NB4 (cell line): ENCODE data around the gene ANKRD11.

Experiments used
- CTCF ChIP-seq: IDR thresholded peaks from one replicate; pipeline ENCODE4 v1.5.1; 2012; ENCODE audit warnings: low read depth, low read length
- POLR2A ChIP-seq: IDR thresholded peaks from 2 replicates; pipeline ENCODE4 v1.6.1; 2011; ENCODE audit warnings: mild to moderate bottlenecking; ENCODE audit not compliant: insufficient read length; ENCODE audit errors: extremely low read depth
- TF ChIP-seq, protein P1 (sequence below): IDR thresholded peaks from 2 replicates; pipeline ENCODE4 v1.6.1; 2011; ENCODE audit warnings: low read depth, low read length

DNA sequence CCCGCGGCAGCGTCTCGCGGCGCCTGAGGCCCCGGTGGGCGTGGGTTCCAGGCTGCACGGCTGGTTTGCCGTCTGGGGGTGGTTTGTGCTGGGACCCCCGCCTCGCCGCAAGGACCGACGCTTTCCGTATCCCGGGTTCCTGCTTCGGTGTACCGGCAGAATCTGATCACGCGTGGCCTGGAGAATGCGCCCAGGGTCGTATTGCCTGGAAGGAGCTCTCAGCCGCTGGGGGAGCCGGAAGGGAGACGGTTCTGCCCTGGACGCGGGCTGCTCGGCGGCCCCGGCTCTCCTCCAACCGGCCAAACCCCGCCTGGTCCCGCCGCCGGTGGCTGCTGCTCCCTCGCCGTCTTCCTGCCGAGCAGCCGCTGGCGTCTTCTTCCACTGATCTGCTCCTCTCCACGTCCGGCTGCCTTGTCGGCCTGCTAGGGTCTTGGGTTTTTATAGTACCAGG is 233.1 kb downstream of the ANKRD11 start:
- no peak for TF ChIP-seq POLR2A
- TF ChIP-seq CTCF = no peak
- TF ChIP-seq, protein P1, sequence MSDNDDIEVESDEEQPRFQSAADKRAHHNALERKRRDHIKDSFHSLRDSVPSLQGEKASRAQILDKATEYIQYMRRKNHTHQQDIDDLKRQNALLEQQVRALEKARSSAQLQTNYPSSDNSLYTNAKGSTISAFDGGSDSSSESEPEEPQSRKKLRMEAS = no peak
